Coronary artery (tissue), 2 donors: Measurements from ENCODE around the gene EMP1.
A peak's percentile ranks its signal among the peaks of the same experiment; 100 is the strongest.

Experiments
- DNase-seq: peaks from one replicate; pipeline ENCODE4 v3.0.0-alpha.2; 2017; ENCODE audit warnings: low spot score
- H3K27ac ChIP-seq, 2 donors: fragments of 200-600 bp; sonication (generic); one replicate each; pipeline ENCODE4 v1.5.1; 2016 to 2019
- H3K4me3 ChIP-seq: fragments of 200-600 bp; sonication (generic); 2 replicates; pipeline ENCODE4 v1.5.1; 2016; ENCODE audit warnings: mild to moderate bottlenecking, moderate library complexity
- CTCF ChIP-seq: fragments of 200-600 bp; sonication (generic); IDR thresholded peaks from one replicate; pipeline ENCODE4 v1.5.1; 2019; ENCODE audit warnings: antibody characterized with exemption

Gene EMP1

GRCh38 chr12:13203034-13203922 lies 6.8 kb downstream of the EMP1 start:
- DNase-seq: no peak
- H3K4me3 ChIP-seq: peak overlapping the region; percentile 69
- H3K27ac ChIP-seq: peak overlapping the region in 1 of 2 donors; percentile 79
- TF ChIP-seq CTCF: no peak

- no peak overlapping the region for H3K4me3 ChIP-seq
- no peak for TF ChIP-seq CTCF
- H3K27ac ChIP-seq: peak overlapping the region in 1 of 2 donors; percentile 79
- no peak for DNase-seq
These were observed 7.9 kb downstream of the EMP1 start for GRCh38 chr12:13204428-13204827.

- DNase-seq: no peak
- H3K4me3 ChIP-seq: peak overlapping the region; percentile 6
- peak overlapping the region in 1 of 2 donors; percentile 70 for H3K27ac ChIP-seq
- no peak for TF ChIP-seq CTCF
These were observed 9.5 kb downstream of the EMP1 start for GRCh38 chr12:13205809-13206559.

- no peak overlapping the region for H3K4me3 ChIP-seq
- no peak for TF ChIP-seq CTCF
- peak overlapping the region in 1 of 2 donors; percentile 70 for H3K27ac ChIP-seq
- DNase-seq: no peak
These were observed 10.0 kb downstream of the EMP1 start for GRCh38 chr12:13206560-13206897.

- Histone ChIP-seq H3K4me3 (peak overlapping the region; percentile 18), H3K27ac (peak overlapping the region in 1 of 2 donors; percentile 40)
- no peak for TF ChIP-seq CTCF
- DNase-seq: no peak
These were observed 12.3 kb downstream of the EMP1 start for GRCh38 chr12:13208533-13209435.

- Histone ChIP-seq H3K27ac (peak overlapping the region in 1 of 2 donors; percentile 46), H3K4me3 (peak overlapping the region; percentile 18)
- no peak for DNase-seq
- TF ChIP-seq CTCF: no peak
These were observed 13.1 kb downstream of the EMP1 start for GRCh38 chr12:13209436-13210235.
